Kidney (tissue), 14 donors: ENCODE data around the gene NAB2. TPM values are rescaled to one million over a fixed set of nuclear protein-coding genes. Genes with fewer than 3 reads are reported as not detected.

Experiments
- DNase-seq, 5 donors: peaks; one replicate each; pipeline ENCODE4 v3.0.0-alpha.2; 2013 to 2020
- FAIRE-seq: peaks from 2 replicates; lab custom pipeline; 2012; peaks lifted over from hg19 to GRCh38; lab: Jason Lieb, UNC
- H3K27ac ChIP-seq, 2 donors: one replicate each; pipeline ENCODE4 v1.7.0; 2013; ENCODE audit warnings: low read depth in 2 of 2, low read length in 2 of 2, inconsistent platforms in 1 of 2
- H3K27me3 ChIP-seq: one replicate; pipeline ENCODE4 v1.7.1; 2013; ENCODE audit warnings: low read length, inconsistent platforms; ENCODE audit not compliant: control insufficient read depth, insufficient read depth
- H3K36me3 ChIP-seq, 3 donors: one replicate each; pipeline versions ENCODE4 v1.7.0 to v1.7.1; 2013; ENCODE audit warnings: low read length in 3 of 3, control low read depth in 1 of 3, inconsistent platforms in 1 of 3; ENCODE audit not compliant: insufficient read depth in 3 of 3, control insufficient read depth in 2 of 3
- H3K4me1 ChIP-seq, 3 donors: one replicate each; pipeline versions ENCODE4 v1.7.0 to v1.7.1; 2013; ENCODE audit warnings: low read length in 3 of 3, inconsistent platforms in 1 of 3, low read depth in 1 of 3; ENCODE audit not compliant: control insufficient read depth in 2 of 3, insufficient read depth in 2 of 3
- H3K4me3 ChIP-seq, 3 donors: one replicate each; pipeline versions ENCODE4 v1.7.0 to v1.8.1; 2013; ENCODE audit warnings: low read length in 3 of 3, control low read depth in 1 of 3, inconsistent platforms in 1 of 3
- H3K9ac ChIP-seq, 3 donors: one replicate each; pipeline versions ENCODE4 v1.7.0 to v1.7.1; 2013; ENCODE audit warnings: low read length in 3 of 3, control low read depth in 1 of 3, inconsistent platforms in 1 of 3
- H3K9me3 ChIP-seq, 3 donors: one replicate each; pipeline versions ENCODE4 v1.7.0 to v1.7.1; 2013; ENCODE audit warnings: low read length in 3 of 3, control low read depth in 1 of 3, inconsistent platforms in 1 of 3; ENCODE audit not compliant: control insufficient read depth in 2 of 3, insufficient read depth in 1 of 3
- intact Hi-C: fragments of 100-400 bp; cut with DNase I; formaldehyde crosslinking; loops from one replicate; pipeline ENCODE4 v1.11.1; 2022
- polyA plus RNA-seq: library from polyadenylated mRNA; stranded (reverse); fragments of 350-450 nt; fragmentation: Illumina TruSeq; extraction: RNeasy Lipid Tissue Mini Kit (QIAGEN cat#74804); gene quantifications from one replicate; pipeline ENCODE4 v1.2.3, GENCODE V29; 2014; ENCODE audit warnings: low read depth, low replicate concordance; ENCODE audit not compliant: insufficient read depth
- total RNA-seq: library from RNA; stranded (reverse); fragmentation: NEBNext Ultra II Directional; extraction: Animal tissue kit (Norgen Biotek cat#: 25700); gene quantifications from one replicate; pipeline ENCODE4 v1.2.1, GENCODE V29; 2021
- TF ChIP-seq, protein P1 (sequence below): IDR thresholded peaks from 3 replicates; pipeline ENCODE4 v1.5.1; 2012; ENCODE audit warnings: mild to moderate bottlenecking, moderate library complexity, borderline replicate concordance; ENCODE audit not compliant: insufficient read depth; ENCODE audit errors: extremely low read depth
- donor health status: control.
- donor health status: control.
- donor health status: control.
- donor health status: control.
- donor health status: control.
- donor health status: DM: yes; HTN: yes; CAD: no.
- donor health status: Normal renal cell carcinoma (clear cell type).

Gene NAB2
- total and polyA plus RNA-seq, 2 donors from 2014 or later: 13.9 to 28.0 TPM

DNA sequence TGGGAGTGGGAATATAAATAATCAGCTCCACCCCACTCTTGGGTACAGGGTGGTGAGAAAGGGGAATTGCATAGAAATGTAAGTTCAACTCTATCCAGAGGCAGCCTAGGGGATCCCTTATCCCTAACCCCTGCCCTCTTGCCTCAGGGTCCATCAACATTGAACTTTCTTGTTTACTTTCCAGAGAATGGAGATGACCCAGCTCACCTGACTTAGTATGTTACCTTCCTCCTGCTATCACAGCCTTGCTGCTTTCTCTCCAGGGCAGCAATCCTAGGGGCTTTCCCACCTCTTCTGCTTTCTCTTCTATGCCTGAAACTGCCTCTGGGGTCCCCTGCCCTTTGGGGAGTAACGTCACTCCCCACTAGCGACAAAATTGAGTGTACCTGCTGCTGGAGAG is 42.0 kb downstream of the NAB2 start:
- DNase-seq: no peak
- H3K9me3 ChIP-seq: no peaks in the 10 kb centered on the region
- no peak overlapping the region for H3K9ac ChIP-seq
- TF ChIP-seq, protein P1, sequence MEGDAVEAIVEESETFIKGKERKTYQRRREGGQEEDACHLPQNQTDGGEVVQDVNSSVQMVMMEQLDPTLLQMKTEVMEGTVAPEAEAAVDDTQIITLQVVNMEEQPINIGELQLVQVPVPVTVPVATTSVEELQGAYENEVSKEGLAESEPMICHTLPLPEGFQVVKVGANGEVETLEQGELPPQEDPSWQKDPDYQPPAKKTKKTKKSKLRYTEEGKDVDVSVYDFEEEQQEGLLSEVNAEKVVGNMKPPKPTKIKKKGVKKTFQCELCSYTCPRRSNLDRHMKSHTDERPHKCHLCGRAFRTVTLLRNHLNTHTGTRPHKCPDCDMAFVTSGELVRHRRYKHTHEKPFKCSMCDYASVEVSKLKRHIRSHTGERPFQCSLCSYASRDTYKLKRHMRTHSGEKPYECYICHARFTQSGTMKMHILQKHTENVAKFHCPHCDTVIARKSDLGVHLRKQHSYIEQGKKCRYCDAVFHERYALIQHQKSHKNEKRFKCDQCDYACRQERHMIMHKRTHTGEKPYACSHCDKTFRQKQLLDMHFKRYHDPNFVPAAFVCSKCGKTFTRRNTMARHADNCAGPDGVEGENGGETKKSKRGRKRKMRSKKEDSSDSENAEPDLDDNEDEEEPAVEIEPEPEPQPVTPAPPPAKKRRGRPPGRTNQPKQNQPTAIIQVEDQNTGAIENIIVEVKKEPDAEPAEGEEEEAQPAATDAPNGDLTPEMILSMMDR: no peak
- H3K27ac ChIP-seq: peak overlapping the region in 1 of 2 donors; percentile 22
- no peak for FAIRE-seq
- H3K4me3 ChIP-seq: no peak overlapping the region
- no peaks in the 10 kb centered on the region for H3K27me3 ChIP-seq
- no peaks in the 10 kb centered on the region for H3K36me3 ChIP-seq
- intact Hi-C loops: no loop called here
- H3K4me1 ChIP-seq: peaks cover 0 to 23% (median 10%) of the 10 kb centered on the region in 3 donors

DNA sequence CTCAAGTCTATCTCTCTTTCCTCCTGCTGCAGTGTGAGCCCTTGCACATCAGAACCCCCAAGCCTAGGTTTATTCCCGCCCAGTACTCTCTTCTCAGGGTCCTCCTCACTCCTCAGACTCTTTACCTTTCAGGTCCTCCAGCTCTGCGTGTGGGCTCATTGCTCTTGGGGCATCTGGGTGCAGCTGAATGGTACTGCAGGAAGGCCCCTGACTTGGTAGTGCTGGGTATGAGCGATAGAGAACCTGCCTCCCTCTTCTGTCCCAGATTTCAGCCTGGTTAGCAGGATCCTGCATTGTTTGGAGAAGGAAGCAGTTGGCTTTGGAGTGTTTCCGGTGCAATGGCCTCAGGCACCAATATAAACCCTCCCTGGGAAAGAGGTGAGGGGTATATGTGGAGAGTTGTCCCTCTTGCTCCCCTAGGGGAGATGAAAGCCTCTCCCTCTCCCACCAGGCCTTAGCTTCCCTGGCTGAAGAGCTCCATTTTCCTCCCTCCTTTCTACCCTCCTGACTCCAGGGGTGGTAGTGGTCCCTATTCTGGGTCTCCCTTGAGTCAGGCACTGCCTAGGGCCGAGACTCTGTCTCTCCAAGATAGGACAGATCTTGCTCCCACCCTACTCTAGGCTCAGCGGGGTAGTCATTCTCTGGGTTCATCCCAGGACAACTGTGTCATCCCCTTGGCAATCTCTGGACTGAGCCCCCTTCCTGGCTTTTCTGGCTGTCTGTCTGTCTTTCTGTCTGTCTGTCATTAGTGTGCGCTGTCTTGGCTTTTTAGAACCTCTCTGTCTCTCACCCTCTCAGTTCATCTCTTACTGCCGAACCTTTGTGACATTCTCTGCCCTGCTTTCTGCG is 43.2 kb downstream of the NAB2 start:
- no peaks in the 10 kb centered on the region for H3K9me3 ChIP-seq
- peaks cover 0 to 17% (median 5%) of the 10 kb centered on the region in 3 donors for H3K4me1 ChIP-seq
- H3K27ac ChIP-seq: peak overlapping the region; percentile 1 to 67
- H3K36me3 ChIP-seq: no peaks in the 10 kb centered on the region
- FAIRE-seq (no peak), DNase-seq (no peak)
- H3K4me3 ChIP-seq: no peak overlapping the region
- intact Hi-C loops: no loop called here
- H3K9ac ChIP-seq: peak overlapping the region in 1 of 3 donors; percentile 4
- no peaks in the 10 kb centered on the region for H3K27me3 ChIP-seq
- TF ChIP-seq, protein P1: no peak

DNA sequence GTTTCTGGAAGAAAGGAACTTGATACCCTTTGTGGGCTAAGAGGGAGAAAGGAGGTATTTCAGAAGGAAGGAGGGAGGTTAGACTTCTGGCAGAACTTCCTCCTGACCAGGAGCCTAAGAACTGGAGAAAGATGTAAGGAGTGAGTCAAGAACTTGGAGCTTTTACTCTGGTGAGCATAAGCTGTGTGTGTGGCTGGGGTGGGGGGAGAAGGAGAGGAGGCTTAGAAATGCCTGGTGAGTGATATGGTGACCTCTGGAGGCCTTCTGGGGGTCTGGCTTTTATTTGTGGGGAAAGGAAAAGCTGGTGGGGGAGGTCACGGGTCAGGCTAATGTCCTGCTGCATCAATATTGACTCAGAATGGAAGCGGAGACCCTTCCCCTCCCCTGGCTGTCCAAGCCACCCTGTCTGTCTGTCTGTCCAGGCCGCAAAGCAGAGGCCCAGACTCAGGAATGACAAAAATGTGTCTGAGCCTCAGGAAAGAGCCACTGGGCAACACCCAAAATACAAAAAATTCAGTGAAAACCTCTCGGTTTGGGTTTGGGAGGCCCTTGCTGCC is 44.2 kb downstream of the NAB2 start:
- Histone ChIP-seq H3K9me3 (no peaks in the 10 kb centered on the region), H3K9ac (no peak overlapping the region), H3K4me1 (peaks cover 0 to 15% (median 5%) of the 10 kb centered on the region in 3 donors), H3K27ac (peak overlapping the region in 1 of 2 donors; percentile 67), H3K36me3 (no peaks in the 10 kb centered on the region), H3K27me3 (no peaks in the 10 kb centered on the region), H3K4me3 (no peak overlapping the region)
- intact Hi-C loops: no loop called here
- TF ChIP-seq, protein P1: no peak
- DNase-seq (no peak), FAIRE-seq (no peak)
